Right lobe of liver (tissue), 6 donors: ENCODE data around the gene APOA1. TPM values are rescaled to one million over a fixed set of nuclear protein-coding genes. Genes with fewer than 3 reads are reported as not detected.

Experiments used
- ATAC-seq, 4 donors: fragments of 200-7000 bp; cut with Tn5 transposase; one replicate each; pipeline ENCODE4 v1.9.1; 2020; ENCODE audit warnings: mild to moderate bottlenecking in 4 of 4, moderate library complexity in 4 of 4
- DNase-seq, 3 donors: peaks; one replicate each; pipeline ENCODE4 v3.0.0-alpha.2; 2020
- H3K27ac ChIP-seq, 3 donors: fragments of 200-600 bp; one replicate each; pipeline ENCODE4 v1.8.0; 2022
- H3K27me3 ChIP-seq, 2 donors: fragments of 200-600 bp; one replicate each; pipeline ENCODE4 v1.8.0; 2022
- H3K36me3 ChIP-seq, 4 donors: fragments of 200-600 bp; sonication (generic) in 1 of 4; one replicate each; pipeline versions ENCODE4 v1.5.1 to v1.8.0; 2017 to 2022; ENCODE audit warnings: control low read depth in 1 of 4
- H3K4me1 ChIP-seq, 4 donors: fragments of 200-600 bp; sonication (generic) in 1 of 4; one replicate each; pipeline versions ENCODE4 v1.5.1 to v1.8.0; 2017 to 2022; ENCODE audit warnings: control low read depth in 1 of 4
- H3K4me3 ChIP-seq, 3 donors: fragments of 200-600 bp; one replicate each; pipeline ENCODE4 v1.8.0; 2022
- H3K9me3 ChIP-seq, 4 donors: fragments of 200-600 bp; sonication (generic) in 1 of 4; one replicate each; pipeline versions ENCODE4 v1.5.1 to v1.8.0; 2017 to 2022; ENCODE audit warnings: control low read depth in 1 of 4
- CTCF ChIP-seq, 4 donors: fragments of 200-600 bp in 3 of 4; fragments of 450-650 bp in 1 of 4; IDR thresholded peaks; one replicate each; pipeline versions ENCODE4 v1.5.1 to v1.8.0; 2016 to 2022; ENCODE audit warnings: antibody characterized with exemption in 4 of 4, mild to moderate bottlenecking in 2 of 4
- POLR2A ChIP-seq: fragments of 450-650 bp; IDR thresholded peaks from one replicate; pipeline ENCODE4 v1.6.1; 2017; ENCODE audit warnings: antibody characterized with exemption, mild to moderate bottlenecking
- WGBS: methylation state at CpG from one replicate; pipeline ENCODE4 v1.1.6; 2018; ENCODE audit warnings: low coverage, low lambda C conversion rate; ENCODE audit not compliant: insufficient coverage; ENCODE audit errors: missing lambda C conversion rate; 5-methylcytosine and 5-hydroxymethylcytosine counted together
- intact Hi-C, 2 donors: fragments of 100-400 bp; cut with DNase I; formaldehyde crosslinking; loops; one replicate each; pipeline versions ENCODE4 v1.11.2 to v1.14.1; 2022
- total RNA-seq, 6 experiments: library from RNA; depleted of rRNA in 2 of 6; stranded (reverse); fragments of >200 nt in 2 of 6; fragmentation: NEBNext Ultra II Directional in 3 of 6; extraction: Animal tissue kit (Norgen Biotek cat#: 25700) in 3 of 6; gene quantifications; one replicate each; pipeline versions ENCODE4 v1.1.0 to v1.2.4, GENCODE V29; 2016 to 2023
- donor health status: DM: no; HTN: yes; CAD: no.
- donor health status: DM: no; HTN: no; CAD: no.
- donor health status: DM: no; HTN: no; CAD: no.
- donor health status: DM: no; HTN: yes; CAD: no.
- donor health status: DM: no; HTN: yes; CAD: no.

Gene APOA1
- total RNA-seq, 6 experiments from 2014 or later, result 5,429 to 12,494 (median 8,679) TPM

GRCh38 chr11:116842117-116842516 is 4.7 kb upstream of the APOA1 start:
- WGBS, result 93% methylated on average over 2 of the region's 4 CpGs
- no peak for ATAC-seq
- DNase-seq, result no peak
- intact Hi-C loops, result no loop called here
- no peak for TF ChIP-seq CTCF (IDR thresholded peaks at IDR 0.05)
- TF ChIP-seq POLR2A, result no peak
- no peaks in the 10 kb centered on the region for H3K27me3 ChIP-seq
- H3K36me3 ChIP-seq, result peaks cover 0 to 31% (median 8%) of the 10 kb centered on the region in 4 donors
- H3K4me1 ChIP-seq, result peaks cover 0 to 36% (median 18%) of the 10 kb centered on the region in 4 donors
- H3K9me3 ChIP-seq, result no peaks in the 10 kb centered on the region
- H3K4me3 ChIP-seq, result no peak overlapping the region
- no peak overlapping the region for H3K27ac ChIP-seq

- peak overlapping the region in 2 of 3 donors; percentile 74 to 76 for H3K27ac ChIP-seq
- no peaks in the 10 kb centered on the region for H3K9me3 ChIP-seq
- WGBS, result 42% methylated on average over 8 of the region's 9 CpGs
- H3K36me3 ChIP-seq, result peaks cover 0 to 20% (median 1%) of the 10 kb centered on the region in 4 donors
- TF ChIP-seq CTCF (IDR thresholded peaks at IDR 0.05) (no peak), POLR2A (no peak)
- H3K4me3 ChIP-seq, result no peak overlapping the region
- ATAC-seq, result peak; percentile 44 to 68 (median 50)
- DNase-seq, result peak in 2 of 3 donors; percentile 71 to 81
- H3K27me3 ChIP-seq, result no peaks in the 10 kb centered on the region
- peaks cover 0 to 36% (median 18%) of the 10 kb centered on the region in 4 donors for H3K4me1 ChIP-seq
- intact Hi-C loops, result no loop called here
Measured at GRCh38 chr11:116840746-116841296, 3.4 kb upstream of the APOA1 start.

DNA sequence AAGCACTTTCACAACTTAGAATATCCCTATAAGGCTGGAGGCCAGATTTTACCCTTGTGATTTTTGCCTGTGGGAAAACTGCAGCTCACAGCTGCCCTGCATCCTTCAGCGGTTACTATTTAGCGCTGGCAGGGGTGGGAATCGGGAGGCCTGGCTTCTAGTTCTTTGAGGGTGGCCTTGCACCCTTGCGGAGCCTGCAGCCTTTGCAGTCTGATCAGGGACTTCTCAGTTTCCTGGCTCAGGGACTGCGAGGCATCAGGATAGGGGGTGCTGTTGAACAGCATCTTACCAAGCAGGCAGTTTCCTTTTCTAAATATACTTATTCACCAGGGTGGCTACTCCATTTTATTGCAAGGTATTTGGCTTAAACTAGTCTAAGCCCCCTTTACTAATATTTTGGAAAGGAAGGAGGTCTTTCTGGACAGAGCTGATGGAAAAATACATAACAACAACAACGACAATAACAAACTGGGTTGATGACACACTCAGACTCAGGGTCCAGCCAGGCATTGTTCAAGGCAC is 2.9 kb upstream of the APOA1 start:
- DNase-seq, result peak in 1 of 3 donors; percentile 51
- ATAC-seq, result no peak
- intact Hi-C loops, result no loop called here
- TF ChIP-seq CTCF (IDR thresholded peaks at IDR 0.05) (peak; percentile 7 to 32 (median 25)), POLR2A (no peak)
- H3K27ac ChIP-seq, result peak overlapping the region in 2 of 3 donors; percentile 74 to 76
- H3K27me3 ChIP-seq, result no peaks in the 10 kb centered on the region
- H3K4me1 ChIP-seq, result peaks cover 0 to 36% (median 18%) of the 10 kb centered on the region in 4 donors
- WGBS, result 8% methylated on average over 6 of the region's 6 CpGs
- H3K4me3 ChIP-seq, result no peak overlapping the region
- peaks cover 0 to 19% (median 0%) of the 10 kb centered on the region in 4 donors for H3K36me3 ChIP-seq
- H3K9me3 ChIP-seq, result no peaks in the 10 kb centered on the region

DNA sequence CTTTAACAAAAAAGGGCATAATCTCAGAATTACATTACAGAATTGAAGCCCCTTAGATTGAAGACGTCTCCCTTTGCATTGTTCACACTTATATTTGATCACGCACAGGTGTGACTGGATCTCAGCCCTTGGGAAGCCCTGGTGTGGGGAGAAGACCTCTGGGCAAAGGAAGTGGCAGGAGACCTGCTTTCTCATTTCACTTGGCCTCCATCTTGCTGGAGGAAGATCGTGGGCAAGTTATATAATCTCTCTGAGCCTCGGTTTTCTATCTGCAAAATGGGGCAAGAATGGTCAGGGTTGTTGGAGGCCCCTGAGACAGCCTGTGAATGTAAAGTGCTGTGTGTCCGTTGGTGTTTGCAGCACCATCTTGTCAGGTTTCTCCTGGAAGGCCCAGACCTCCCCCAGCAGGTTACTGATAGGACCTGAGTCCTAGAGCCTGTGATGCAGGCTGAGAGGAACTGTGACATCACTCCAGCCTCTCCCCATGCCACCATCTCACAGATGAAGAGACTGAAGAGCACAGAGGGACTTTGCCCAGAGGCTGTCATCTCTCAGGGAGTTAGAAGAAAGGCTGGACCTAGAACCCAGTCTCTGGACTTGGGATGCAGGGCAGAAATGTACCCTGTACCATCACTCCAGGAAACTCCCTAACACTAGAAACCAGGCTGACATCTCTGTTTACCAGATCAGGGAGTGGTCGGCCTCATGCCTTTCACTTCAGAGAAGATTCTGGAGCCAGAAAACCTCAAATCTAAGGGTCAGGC is 1.1 kb upstream of the APOA1 start:
- Histone ChIP-seq H3K27me3 (no peaks in the 10 kb centered on the region), H3K4me1 (peaks cover 0 to 36% (median 18%) of the 10 kb centered on the region in 4 donors), H3K27ac (peak overlapping the region in 2 of 3 donors; percentile 85 to 87), H3K4me3 (no peak overlapping the region), H3K36me3 (peaks cover 0 to 7% (median 0%) of the 10 kb centered on the region in 4 donors), H3K9me3 (no peaks in the 10 kb centered on the region)
- WGBS, result 45% methylated on average over 4 of the region's 6 CpGs
- ATAC-seq (no peak), DNase-seq (peak in 1 of 3 donors; percentile 34)
- intact Hi-C loops, result loop anchor here in 1 of 2 donors (5.0 kb wide), 1 partner anchor 46 kb away; the partner anchor contains the start of gene APOA5
- TF ChIP-seq POLR2A (no peak), CTCF (IDR thresholded peaks at IDR 0.05) (no peak)
